Stimulated activated CD4-positive, alpha-beta T cell treated with anti-CD3 and anti-CD28 coated beads, Interleukin-12 subunit alpha, Interleukin-12 subunit beta, amount 100 ng/mL, for 24 hours (primary cell): ENCODE data around the gene PLXNA2.

Experiments
- DNase-seq, 2 experiments: peaks; one replicate each; pipeline ENCODE4 v3.0.0-alpha.2; 2020; ENCODE audit warnings: low read depth in 2 of 2

Gene PLXNA2

DNA sequence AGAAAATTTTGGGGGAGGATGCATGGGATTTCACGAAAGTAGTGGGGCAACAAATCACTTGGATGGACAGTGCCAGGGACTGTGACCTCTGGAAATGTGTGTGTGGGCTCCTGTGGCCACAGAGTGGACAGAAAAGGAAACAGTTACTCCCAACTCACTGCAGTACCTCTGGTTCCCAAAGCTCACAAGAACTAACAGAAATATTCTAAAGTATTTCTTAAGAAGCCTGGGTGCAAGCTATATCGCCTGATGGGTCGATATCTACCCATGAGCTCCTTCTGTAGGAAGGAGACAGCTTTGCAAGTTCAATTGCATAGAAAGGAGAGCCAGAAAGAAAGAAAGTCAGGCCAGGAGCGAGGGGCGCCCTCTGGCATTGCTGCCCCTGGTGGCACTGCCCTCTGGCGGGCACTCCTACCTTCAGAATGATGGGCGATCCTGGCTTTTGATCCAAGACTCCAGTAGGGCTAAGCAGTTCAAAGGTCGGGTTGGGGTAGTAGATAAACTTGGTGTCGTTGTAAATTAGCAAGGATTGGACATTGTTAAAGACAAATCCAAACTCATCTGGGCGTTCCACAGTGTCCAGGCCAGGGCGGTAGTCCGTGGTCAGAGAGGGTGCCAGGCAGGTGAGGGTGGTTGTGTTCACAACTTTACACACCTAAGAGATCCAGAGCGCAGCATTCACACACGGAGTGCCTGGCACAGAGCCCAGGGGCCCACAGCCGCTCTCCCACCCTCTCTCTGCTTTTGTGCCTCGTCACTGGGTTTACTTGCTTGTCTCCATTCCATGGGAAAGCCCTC, 198.5 kb downstream of the PLXNA2 start:
- no peak for DNase-seq

DNA sequence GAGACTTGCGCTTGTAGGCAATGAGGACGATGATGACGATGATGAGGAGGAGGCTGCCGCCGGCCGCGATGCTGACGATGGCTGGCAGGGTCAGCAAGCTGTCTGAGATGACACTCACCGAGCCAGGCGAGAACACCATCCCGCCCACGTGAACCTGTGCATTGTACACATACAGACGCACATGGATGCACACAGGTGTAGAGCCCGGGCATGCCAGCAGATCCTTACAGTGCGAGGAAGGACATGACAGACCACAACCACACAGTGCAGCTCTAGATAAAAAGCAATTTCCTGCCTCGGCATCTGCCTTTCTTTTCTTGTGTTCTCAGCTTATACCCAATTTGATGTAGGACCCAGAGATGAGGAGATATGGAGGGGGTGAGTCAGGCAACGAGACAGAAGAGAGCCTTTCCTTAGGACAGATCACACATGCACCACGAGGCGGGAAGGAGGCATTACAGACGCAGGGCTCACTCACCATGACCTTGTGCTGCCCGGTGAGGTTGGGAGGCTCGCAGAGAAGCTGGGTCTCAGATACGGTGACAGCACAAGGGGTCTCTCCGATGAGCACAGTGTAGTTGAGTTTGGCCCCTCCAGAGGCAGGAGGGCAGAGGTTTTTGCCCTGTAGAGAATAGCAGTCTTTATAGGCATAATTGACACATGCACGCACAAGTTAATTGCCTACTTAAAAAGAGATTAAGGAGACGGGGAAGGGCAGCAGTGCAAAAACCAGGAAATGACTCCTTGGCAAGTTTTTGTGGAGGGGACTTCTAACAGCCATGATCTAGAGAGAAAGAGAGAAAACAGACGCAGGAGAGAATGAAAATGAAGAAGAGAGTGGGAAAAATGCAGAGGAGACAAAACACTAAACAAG, 199.4 kb downstream of the PLXNA2 start:
- no peak for DNase-seq

DNA sequence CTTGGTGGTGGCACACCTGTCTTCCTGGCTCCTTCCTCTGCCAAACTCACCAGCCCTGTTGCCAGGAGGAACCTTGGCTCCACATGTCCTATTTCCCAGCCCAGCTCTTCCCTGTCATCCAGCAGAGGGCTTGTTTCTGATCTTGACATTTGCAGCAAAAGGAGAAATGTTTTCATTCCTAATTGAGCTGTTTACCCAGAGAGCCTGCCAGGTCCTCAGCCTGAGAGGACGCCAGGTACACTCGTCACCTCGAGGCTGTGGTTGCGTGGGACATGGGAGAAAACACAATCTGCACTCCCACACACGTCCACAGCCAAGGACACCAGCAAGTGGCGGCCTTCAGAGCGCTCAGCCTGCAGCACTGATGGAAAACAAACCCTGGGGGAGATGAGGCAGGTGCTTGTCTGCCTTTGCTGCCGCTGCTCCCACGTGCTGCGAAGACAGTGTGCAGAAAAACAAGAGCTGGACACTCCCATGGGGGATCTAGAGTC, 200.4 kb downstream of the PLXNA2 start:
- no peak for DNase-seq

DNA sequence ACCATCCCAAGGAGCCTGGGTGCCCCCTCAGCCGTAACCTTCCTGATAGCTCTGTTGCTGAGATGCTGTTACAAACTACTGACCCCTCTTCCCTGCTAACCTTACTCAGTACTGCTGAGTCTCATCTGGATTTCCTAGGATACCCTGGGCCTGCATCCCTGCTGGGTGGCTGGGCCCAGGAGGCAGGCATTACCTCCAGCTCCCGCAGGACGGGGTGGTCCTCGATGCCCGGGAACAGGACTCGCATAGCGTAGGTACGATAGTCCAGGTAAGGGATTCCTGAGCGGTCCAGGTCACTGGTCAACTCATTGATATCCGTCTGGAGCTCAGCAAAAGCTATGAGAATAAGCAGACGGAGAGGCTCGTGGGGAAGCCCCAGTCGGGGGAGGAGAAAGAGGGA, 201.3 kb downstream of the PLXNA2 start:
- no peak for DNase-seq

DNA sequence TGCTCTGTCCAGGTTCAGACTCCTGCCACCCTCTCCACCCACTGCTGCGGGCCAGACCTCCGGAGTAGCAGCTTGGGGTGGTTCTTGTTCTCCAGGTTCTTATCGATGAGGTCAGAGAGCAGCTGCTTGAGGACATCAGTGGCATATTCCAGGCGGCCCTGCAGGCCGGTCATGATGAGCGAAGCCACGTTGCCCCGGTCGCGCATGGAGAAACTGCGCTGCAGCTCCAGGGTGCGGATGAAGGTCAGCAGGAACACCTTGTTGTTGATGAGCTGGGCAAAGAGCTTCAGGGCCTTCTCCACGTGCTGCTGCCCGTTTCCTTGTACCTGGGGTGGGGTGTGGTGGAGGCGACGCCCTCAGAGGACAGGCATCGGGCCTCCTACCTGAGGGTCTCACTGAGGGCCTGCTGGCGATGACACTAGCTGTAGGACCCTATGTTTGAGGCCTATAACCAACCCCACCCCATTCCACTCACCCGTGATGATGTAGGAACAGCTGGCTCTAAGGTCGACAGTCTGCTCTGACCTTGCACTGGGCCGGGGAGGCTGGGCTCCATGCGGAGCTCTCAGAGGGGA, 202.1 kb downstream of the PLXNA2 start:
- no peak for DNase-seq

DNA sequence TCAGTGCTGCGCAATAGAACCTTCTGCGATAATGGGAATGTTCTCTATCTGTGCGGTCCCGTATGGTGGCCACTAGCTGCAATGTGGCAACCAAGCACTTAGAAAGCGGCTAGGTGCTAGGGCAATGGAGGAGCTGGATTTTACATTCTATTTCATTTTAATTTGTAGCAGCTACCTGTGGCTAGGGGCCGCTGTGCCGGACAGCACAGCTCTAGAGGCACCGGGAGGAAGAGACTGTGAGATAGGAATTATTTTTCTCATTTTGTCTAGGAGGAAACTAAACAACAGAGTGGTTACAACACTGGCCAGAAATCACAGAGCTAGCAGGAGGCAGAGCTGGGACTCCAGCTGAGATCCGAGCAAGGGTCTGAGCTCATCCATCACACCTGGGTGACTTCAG, 202.7 kb downstream of the PLXNA2 start:
- no peak for DNase-seq

DNA sequence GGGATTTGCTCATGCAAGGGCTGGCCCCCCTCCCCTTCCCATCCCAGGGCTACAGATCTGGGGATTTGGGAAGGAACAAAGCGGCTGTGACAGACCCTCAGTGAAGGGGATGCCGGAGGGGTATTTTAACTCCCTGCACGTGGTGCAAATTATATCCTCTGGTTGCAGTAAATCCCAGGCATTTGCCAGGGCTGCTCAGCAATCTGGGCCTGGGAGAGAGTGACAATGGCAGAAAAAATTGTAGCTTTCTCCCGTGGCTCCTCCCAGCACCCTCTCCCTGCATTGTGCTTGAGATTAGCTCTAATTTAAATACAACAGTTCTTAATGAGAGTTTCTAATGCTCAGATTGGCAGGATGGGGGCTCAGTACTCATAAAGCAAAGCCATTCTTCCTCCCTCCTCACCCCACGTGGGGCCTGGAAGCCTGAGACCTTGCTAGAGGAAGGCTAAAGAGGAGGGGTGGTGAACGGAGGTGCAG, 203.3 kb downstream of the PLXNA2 start:
- DNase-seq: no peak

DNA sequence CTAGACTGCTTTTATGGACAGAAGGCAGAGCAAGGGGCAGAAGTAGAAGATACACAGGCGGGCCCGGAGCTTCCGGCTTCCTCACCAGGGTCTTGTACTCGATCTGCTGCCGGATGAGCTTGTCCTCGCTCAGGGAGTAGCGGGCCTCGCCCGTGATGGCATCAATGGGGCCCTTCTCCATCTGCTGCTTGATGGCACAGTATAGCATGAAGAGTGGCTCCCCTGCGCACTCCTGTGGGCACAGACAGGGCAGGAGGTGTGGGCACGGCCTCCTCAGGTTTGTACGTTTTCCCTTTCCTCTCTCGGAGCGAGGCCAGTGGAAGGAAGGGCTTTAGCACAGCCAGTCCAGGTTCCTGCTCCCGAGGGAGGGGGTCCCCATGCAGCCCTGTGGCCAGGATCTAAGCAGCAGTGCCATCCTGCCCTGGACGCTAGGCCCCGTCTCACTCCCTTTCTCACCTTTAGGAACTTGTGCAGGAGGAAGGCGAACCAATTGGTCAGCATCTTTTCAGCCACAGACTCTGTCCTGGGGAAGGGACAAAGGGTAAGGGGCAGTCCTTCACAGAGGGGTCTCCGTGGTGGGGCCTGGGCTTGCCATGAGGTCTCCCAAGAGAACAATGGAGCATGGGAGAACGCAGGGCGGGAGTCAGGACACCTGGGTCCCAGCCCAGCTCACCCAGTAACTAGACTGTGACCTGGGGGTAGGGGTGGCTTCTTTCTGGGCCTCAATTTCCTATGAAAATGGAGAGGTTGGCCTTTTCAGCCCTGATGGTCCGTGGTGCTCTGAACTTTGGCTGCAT, 204.4 kb downstream of the PLXNA2 start:
- no peak for DNase-seq

DNA sequence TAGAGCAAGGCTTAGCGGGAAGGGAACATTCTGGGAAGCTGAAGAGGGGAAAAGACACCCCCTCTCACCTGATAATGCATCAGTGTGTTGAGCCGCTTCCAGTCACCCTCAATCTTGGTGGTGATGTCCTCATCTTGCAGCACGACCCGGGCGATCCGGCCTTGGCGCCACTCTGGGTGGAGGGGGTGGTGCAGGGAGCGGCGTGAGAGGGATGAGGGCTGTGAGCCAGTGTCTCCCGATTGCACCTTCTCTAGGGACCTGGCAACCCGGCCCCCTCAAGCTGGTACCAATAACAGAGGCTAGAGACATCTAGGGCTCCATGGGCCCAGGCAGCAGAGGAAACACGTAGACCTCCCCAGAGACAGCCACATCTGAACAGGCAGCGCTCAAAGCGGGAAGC, 205.9 kb downstream of the PLXNA2 start:
- no peak for DNase-seq

DNA sequence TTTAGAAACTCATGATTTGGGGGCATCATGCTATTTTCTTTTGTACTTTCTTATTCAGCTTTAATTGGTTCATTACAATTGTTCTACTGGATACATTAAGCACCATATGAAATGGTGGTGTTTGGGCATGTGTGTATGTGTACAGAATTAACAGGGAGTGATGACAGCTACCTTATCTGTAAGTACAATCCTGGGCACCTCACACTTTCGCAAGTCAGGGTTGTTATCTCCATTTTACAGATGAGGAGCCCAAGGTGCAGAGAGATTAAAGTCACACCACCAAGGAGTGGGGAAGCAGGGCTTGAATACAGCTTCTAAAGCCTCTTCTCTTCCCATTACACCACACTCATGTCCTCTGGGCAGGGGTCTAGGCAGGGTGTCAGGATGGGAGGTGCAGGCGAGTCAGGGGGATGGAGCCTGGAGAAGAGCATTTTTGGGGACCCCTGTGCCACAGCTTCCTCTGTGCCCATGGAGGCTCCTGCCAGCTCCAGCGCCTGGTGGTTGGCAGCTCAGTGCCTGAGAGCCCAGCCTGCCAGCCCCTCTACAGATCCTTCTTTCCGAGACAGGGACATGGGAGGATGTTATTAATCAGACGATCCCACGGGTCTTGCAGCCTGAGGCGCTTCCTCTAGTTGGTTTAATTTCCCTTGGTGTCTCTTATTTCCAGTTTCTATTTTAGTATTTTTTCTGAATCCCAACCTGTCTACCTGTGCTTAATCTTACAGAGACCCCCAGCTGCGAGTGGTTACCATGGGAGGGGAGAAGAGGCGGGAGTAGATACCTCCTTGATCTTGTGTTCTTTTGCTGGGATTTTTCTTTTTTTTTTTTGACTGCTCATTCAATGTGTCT, 207.0 kb downstream of the PLXNA2 start:
- no peak for DNase-seq

DNA sequence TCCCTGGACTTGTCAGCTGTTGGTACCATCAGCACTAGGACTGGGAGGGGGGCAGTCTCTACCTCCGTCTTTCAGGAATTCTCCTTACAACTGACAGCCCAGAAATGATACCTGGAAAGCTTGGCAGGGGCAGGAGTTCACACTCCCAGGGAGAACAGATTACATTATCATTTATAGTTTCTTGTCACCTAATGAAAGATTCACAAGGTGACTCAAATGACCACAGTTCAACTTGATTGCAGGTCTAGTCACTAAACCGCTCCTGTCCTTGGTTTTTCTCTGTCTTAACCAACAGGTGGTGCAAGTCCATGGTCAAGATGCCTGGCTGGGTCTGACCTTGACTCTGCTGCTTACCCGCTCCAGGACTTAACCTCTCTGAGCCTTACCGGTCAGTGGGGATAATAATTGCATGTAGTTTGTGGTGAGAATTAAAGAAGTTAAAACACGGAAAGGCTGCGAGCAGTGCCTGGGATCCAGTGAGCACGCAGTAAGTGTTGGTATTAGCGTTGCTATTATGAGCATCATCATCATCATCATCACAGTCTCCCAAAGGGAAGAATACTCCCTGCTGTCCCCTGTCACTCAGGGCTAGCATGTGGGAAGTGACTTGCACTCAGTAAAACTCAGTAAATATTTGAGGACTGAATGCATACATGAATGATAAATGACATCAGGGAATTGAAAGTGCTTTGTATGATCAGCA, 207.9 kb downstream of the PLXNA2 start:
- no peak for DNase-seq

DNA sequence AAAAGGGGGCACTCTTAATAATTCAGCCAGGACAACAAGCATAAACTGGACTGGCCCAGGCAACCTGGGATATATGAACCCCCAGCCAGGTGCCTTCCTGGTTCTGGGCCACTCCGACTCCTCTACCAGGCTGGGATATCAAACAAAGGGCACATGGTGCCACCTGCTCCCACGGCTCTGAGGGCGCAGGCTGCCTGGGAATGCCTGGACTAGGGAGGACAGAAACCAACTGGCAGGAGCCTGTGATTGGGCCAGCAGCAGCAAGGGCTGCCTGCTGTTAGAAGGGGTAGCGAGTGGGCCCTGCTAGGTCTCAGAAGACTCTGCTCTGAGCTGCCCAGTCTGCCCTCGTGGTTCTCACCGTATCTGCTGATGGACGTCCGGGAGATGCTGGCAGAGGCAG, 210.0 kb downstream of the PLXNA2 start:
- no peak for DNase-seq

DNA sequence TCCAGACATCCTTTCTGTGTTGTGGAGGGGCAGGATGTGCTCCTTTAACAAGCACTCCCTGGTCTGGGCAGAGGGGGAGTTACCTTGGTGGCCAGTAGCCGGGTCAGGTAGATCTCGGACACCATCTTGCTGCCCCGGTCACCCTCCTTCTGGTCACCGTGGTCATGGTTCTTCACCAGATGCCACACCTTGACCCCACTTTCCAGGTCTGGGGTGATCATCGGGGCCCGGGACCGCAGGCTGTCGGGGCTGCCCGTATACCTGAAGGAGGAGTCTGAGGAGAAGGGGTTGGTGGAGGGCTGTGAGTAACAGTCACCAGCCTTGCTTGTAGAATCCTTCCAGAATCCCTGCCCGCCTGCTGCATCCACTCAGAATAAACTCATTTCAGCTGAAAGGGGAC, 210.9 kb downstream of the PLXNA2 start:
- no peak for DNase-seq

DNA sequence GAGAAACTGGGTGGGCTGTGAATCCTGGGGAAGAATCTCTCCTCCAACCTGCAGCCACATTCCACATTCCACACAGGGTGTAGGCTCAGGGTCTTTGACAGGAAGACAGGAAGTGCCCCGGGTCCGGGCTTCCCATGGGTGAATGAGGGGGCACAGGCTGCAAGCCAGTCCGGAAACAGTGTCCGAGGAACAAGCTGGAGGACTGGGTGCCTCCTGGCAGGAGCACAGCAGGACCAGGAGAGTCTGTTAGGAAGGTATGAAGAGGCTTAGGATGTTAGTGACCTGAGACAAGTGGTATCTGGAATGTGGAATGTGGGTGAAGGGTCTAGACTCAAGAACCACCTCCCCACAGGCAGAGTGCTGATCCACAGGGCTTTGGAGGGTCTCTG, 212.3 kb downstream of the PLXNA2 start:
- no peak for DNase-seq

DNA sequence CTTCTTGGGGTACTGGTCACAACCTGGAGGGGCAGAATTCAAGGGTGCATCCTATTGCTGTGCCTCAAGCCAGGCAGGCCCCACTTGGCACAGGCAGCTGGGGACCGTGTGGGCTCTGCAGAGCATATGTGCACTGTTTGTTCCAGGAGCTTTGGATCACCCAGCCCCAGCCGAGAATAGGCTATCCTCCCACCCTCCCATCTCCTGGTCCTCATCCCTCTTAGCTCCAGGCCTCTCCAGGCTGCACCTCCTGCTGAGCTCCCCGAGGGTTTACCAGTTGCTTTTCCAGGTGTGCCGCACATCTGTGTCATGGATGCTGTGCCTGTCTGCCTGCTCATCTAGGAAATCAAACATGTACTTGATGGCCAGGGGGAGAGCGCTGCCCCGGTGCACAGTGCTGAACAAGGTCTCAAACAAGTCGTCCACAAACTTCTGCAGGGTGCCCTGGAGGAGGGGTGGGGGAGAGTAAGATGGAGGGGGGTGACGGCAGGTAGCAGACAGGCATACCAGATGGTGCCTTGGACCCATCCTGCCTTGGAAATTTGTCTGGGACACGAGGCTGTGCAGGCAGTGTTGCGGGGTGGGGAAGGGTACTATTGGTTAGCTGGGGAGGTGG, 212.8 kb downstream of the PLXNA2 start:
- no peak for DNase-seq

DNA sequence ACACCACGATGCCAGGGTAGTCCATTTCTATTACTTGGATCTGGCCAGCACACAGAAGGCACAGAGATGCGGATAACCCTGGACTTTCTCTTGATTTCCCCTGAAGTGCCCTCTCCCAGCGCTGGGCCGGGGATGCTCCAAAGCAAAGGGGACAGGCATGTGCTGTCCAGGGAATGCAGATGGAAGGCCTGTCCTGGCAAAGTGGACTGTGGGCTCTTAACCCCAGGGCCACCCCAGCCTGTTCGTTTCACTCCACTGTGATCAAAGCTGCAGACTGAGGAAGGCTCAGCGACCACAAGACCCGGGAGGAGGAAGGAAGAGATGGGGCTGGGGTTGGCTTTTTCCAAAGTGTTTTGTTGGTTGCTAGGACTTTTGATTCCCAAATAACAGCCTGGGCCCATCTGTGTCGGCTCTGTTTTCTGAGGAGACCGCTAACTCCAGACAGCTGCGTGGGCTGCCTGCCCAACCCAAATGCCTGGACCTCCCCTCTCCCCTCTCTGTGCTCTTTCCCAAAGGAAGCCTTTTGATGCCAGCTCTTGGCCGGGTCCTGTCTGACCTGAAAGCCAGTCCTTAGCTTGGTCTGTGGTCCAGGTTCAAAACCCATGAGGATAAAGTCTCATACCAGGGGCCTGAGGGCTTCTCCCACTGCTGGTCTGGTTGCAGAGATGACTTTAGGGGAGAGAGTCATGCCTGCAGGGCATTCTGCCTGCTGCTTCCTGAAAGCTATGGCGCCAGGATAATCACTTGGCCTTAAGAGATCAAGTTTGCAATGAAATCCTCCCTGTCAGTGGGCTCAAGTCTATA, 213.7 kb downstream of the PLXNA2 start:
- DNase-seq: no peak

DNA sequence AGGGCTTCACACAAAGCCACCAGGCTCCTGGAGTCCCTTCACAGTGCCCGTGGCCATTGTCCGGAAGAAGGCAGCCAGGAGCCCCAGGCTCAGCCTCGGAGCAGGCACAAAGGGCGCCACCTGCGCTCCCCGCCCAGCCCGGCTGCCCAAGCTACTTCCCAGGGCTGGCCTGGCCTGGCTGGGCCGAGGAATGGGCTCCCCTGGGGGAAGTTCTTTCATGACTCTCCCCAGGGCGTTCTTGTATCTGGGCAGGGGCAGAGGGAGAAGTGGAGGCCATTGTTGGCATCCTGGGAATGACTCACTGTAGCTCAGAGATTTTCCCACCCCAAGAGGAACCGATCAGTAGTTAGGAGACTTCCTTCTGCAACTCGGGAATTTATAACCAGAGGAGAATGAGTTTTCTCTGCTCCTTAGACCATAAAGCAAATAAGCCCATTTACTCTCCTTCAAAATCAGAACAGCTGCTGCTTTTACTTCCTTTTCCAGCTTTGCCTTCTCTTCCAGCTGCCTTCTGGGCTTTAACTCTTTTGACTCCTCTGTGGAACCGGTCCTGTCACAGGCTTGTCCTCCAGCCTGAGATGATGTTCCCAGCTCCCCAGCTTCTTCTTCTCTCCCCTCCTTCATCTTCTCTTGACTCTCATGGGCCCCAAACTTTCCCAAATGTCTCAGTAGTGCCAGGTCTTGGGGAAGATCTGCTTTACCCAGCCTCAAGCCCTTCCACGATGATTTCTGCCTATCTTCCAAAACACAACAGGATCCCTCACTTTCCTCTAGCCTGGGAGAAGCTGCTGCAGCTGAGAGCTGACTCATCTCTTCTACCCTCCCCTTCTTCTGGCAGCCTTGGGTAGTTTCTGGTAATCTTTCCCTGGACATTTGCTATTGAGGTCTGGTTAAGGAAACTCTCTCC, 214.6 kb downstream of the PLXNA2 start:
- DNase-seq: no peak

DNA sequence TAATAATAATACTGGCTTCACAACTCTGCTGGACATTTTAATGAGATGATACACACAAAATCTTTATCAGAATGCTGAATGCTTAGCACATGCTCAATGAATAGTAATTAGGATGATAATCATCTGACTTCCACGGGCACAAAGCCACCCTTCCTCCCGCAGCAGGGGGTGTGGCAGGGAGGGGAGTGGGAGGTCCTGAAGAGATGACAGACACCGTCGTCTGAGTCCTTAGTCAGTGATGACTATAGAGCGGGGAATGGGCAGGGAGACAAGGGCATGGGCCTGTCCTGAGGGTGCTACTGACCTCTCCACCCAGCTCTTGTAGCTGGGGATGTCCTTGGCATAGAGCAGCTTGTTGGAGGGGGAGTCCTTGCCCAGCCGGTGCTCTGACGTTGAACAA, 215.7 kb downstream of the PLXNA2 start:
- no peak for DNase-seq
